GM13977 (cell line): ENCODE measurements around the gene C1QTNF6.
A peak's percentile ranks its signal among the peaks of the same experiment; 100 is the strongest.

ENCODE experiments used
- DNase-seq: peaks from one replicate; pipeline ENCODE4 v3.0.0; 2012; ENCODE audit warnings: low spot score
- CTCF ChIP-seq: IDR thresholded peaks from 2 replicates; pipeline ENCODE4 v1.5.1; 2012; ENCODE audit warnings: mild to moderate bottlenecking, control low read depth; ENCODE audit not compliant: insufficient read depth; ENCODE audit errors: extremely low read depth, missing control alignments
- in situ Hi-C: fragments of 300-500 bp; cut with MboI; formaldehyde crosslinking; loops from one replicate; pipeline ENCODE4 v1.12.0; 2022; ENCODE audit warnings: low sequenced_read_pairs, low pct_unique_long_range_greater_than_20kb, mixed read lengths, inconsistent platforms; ENCODE audit not compliant: unreplicated experiment

C1QTNF6 gene

DNA sequence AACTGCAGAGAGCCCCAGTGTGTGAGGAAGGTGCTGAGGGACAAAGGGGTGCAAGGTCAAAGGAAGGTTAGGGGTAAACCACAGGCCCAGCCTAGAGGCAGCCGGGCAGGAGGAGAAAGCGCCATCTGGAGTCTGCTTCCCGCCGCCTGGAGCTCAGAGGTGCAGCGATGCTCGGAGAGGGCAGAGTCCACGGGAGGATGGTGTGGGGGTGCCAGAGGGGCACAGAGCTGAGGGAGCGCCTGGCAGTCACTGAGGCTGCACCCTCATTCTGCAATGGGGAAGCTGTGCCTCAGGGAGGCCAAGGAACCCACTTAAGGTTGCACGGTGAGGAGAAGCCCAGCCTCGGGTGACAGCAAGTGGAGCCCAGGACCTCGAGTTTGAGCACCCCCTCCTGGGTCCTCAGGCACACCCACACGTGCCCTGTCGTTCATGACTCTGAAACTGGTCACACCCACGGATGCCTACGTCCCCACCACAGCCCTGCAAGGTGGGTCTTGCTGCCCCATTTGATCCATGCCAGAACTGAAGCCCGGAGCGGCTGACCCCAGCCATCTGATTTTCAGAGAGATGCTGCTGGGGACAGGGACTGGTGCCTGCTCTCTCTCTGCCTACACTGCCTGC lies 39.9 kb downstream of the C1QTNF6 start:
- TF ChIP-seq CTCF: peak; percentile 36
- in situ Hi-C loops: no loop called here
- DNase-seq: no peak

DNA sequence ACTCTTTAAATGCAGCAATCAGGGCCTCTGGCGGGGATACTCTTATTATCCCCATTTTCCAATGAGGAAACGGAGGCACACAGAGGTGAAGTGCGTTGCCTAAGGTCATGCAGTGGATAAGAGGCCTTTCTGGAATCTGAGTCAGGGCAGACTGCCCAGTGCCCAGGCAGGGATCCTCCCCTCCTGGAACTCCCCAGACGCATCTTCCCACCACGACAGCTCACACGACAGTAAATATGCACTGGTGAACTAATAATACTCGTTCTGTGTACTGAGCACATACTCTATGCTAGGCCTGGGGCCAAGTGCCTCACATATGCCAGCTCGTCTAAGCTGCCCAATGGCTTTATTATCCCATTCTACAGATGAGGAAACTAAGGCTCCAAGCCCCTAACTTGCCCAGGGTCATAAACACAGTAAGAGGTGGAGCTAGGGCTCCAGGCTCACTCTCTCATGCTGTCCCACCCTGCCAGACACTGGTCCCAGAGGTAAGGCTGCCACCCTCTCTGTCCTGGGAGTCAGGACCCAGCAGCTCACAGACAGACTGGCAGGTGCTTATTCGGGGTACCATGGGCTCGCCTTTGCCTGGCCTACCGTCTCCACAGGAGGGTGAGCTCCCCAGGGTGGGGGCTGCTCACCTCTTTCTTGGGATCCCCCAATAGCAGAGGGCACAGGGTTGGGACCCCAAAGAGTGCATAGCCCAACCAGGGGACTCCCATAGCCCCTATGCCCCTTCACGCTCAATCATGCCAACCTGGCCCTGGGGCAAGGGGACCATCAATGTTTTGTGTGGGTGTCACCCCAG lies 40.7 kb downstream of the C1QTNF6 start:
- TF ChIP-seq CTCF: no peak
- in situ Hi-C loops: no loop called here

DNA sequence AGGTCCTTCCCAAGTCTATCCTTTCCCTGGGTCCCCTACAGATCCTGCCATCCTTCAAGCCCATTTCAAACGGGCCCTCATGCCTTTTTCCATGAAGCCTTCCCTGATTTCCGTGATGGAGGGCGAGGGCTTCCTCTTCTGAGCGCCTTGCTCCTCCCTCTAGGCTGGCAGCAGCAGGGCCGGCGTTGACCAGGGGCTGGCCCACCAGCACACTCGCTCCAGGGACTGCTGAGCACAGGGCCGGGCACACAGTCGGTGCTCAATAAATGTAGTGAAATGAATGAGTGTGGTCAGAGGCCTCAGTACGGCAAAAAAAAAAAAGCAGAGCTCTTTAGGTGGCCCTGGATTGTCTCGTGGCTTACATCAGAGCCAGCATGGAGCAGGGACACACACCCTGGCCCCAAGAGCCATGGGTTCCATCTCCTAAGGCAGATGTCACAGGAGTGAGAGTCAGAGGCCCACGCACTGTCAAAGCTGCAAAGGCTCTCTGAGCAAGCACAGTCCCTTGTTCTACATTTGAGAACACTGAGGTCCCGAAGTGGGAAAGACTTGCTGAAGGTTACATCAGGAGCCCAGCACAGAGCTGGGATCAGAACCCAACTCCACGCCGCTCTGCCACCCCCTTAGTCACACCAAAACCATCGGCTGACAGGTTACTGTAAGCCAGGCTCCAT lies 41.4 kb downstream of the C1QTNF6 start:
- no peak for TF ChIP-seq CTCF
- DNase-seq: no peak
- in situ Hi-C loops: no loop called here

More for the DNA sequence above, 40.7 kb downstream of the C1QTNF6 start:
- DNase-seq: no peak

DNA sequence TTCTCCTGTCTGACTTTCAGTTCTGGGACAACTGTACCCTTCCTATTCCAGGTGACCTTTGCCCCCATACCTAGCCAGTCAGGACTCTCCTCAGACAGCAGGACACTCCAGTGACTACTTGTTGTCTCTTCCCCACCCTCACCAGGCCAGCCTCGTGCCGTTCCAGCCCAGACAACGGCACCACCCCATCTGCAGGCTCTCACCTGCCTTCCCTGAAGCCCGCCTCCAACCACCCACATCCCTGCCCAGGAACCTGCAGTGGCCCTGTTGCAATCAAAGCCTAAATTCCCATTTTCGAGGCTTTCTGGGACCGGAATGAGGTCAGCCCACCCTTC lies 42.0 kb downstream of the C1QTNF6 start:
- in situ Hi-C loops: no loop called here
- no peak for DNase-seq
- no peak for TF ChIP-seq CTCF

DNA sequence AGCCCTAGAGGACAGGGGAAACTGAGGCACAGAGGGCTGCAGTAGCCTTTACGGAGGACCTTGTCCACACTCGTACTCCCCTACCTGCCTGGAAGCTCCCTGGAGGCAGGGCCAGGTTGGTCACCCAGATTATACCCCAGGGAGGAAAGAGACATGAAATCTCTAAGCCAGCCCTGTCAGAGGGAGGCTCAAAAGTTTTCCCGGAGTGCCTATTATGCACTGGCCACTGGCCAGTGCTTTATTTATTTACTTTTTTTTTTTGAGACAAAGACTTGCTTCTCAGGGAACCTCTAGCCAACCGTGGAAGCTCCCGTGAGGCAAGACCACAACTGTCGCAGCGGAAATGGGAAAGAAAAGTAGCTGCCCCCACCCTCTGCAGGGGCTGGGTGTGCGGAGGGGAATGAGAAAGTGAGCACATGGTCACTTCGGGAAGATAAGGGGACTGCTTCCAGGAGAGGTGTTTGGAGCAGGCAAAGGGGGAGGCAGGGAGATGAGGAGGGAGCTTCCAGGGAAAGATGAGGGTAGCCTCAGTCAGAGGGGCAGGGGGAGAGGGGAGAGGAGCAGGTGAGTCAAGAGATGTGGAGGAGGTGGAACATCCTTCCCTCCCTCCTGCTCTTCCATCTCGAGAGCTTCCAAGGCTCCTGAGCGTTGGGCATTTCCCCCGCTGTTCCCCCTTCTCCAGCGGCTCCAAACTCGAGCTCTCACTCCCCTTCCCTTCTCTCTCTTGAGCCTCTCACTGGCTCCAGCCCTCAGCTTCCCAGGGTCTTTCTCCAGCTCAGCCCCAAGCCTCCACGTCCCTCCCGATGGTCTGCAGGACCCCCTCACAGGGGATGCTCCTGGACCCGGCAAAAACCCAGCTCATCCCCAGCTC lies 42.6 kb downstream of the C1QTNF6 start:
- DNase-seq: no peak
- TF ChIP-seq CTCF: no peak
- in situ Hi-C loops: no loop called here

GRCh38 chr22:37144180-37144554 lies 43.9 kb downstream of the C1QTNF6 start:
- in situ Hi-C loops: no loop called here
- TF ChIP-seq CTCF: no peak
- DNase-seq: no peak
